Measurements from ENCODE around the gene IFITM2.

DNA sequence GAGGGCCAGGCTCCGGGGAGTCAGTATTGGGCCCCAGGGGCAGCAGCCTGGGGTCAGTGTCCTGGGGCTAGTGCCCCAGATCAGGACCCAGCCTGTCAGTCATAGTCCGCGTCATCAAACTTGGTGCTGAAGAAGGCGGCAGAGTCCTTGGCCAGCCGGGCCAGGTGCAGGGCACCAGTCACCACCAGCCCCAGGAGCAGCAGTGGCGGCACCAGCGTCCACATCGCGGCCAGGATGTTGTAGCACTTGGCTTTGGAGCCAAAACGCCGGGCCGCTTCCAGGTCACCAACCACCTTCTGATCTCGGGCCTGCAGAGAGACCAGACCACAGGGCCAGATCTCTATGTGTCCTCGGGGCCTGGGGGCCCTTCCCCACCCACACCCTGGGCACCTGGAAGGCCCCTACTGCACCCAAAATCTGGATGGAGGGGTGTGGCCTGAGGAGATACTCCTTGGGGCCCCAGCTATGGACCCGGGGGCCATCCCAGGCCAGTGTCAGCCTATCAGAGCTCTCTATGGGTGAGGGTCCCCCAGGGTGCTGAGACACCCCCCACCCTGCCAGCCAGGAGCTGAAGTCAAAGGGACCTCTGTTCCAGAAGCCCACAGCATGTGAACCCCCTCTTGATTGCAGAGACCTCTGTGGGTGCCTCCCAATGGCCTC lies 9.1 kb upstream of the IFITM2 start:
- TF ChIP-seq, protein P1, sequence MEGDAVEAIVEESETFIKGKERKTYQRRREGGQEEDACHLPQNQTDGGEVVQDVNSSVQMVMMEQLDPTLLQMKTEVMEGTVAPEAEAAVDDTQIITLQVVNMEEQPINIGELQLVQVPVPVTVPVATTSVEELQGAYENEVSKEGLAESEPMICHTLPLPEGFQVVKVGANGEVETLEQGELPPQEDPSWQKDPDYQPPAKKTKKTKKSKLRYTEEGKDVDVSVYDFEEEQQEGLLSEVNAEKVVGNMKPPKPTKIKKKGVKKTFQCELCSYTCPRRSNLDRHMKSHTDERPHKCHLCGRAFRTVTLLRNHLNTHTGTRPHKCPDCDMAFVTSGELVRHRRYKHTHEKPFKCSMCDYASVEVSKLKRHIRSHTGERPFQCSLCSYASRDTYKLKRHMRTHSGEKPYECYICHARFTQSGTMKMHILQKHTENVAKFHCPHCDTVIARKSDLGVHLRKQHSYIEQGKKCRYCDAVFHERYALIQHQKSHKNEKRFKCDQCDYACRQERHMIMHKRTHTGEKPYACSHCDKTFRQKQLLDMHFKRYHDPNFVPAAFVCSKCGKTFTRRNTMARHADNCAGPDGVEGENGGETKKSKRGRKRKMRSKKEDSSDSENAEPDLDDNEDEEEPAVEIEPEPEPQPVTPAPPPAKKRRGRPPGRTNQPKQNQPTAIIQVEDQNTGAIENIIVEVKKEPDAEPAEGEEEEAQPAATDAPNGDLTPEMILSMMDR (IDR thresholded peaks at IDR 0.05), result no peak
- peak; percentile 9 to 55 (median 45) for TF ChIP-seq POLR2A (IDR thresholded peaks at IDR 0.05)

All from body of pancreas (tissue), 4 donors.